Neural cell (in vitro differentiated cells): ENCODE data around the gene DNM1.

Experiments used
- CTCF ChIP-seq: fragments of 450-650 bp; IDR thresholded peaks from 2 replicates; pipeline ENCODE4 v1.5.1; 2014; ENCODE audit warnings: antibody characterized with exemption, mild to moderate bottlenecking, moderate library complexity; ENCODE audit not compliant: poor library complexity, severe bottlenecking
- EP300 ChIP-seq: fragments of 450-650 bp; conservative IDR thresholded peaks from 2 replicates; pipeline ENCODE4 v1.6.1; 2014; ENCODE audit warnings: antibody characterized with exemption, mild to moderate bottlenecking, moderate library complexity; ENCODE audit not compliant: poor library complexity, severe bottlenecking
- EZH2 ChIP-seq: fragments of 200-600, 300-800 bp; shearing (Covaris generic), sonication (generic); IDR thresholded peaks from 2 replicates; pipeline ENCODE4 v1.6.1; 2014; ENCODE audit warnings: antibody characterized with exemption, low read length, borderline replicate concordance, mild to moderate bottlenecking; ENCODE audit not compliant: insufficient read depth, poor library complexity, severe bottlenecking
- MXI1 ChIP-seq: fragments of 450-650 bp; conservative IDR thresholded peaks from 2 replicates; pipeline ENCODE4 v1.6.1; 2014; ENCODE audit warnings: antibody characterized with exemption, mild to moderate bottlenecking; ENCODE audit not compliant: poor library complexity, severe bottlenecking
- POLR2AphosphoS5 ChIP-seq: IDR thresholded peaks from 2 replicates; pipeline ENCODE4 v1.6.1; 2012
- RAD21 ChIP-seq: fragments of 450-650 bp; conservative IDR thresholded peaks from 2 replicates; pipeline ENCODE4 v1.6.1; 2014; ENCODE audit warnings: antibody characterized with exemption, mild to moderate bottlenecking, moderate library complexity
- REST ChIP-seq: IDR thresholded peaks from 2 replicates; pipeline ENCODE4 v1.6.1; 2012; ENCODE audit warnings: borderline replicate concordance
- SMC3 ChIP-seq: fragments of 450-650 bp; conservative IDR thresholded peaks from 2 replicates; pipeline ENCODE4 v1.6.1; 2014; ENCODE audit warnings: antibody characterized with exemption, mild to moderate bottlenecking, moderate library complexity; ENCODE audit not compliant: poor library complexity
- TAF1 ChIP-seq: IDR thresholded peaks from 2 replicates; pipeline ENCODE4 v1.6.1; 2012; ENCODE audit warnings: low read depth

- TF ChIP-seq REST: no peak
- no peak for TF ChIP-seq CTCF
- no peak for TF ChIP-seq POLR2AphosphoS5
- TF ChIP-seq EP300: no peak
- no peak for TF ChIP-seq SMC3
- TF ChIP-seq EZH2: no peak
- no peak for TF ChIP-seq RAD21
- TF ChIP-seq TAF1: no peak
- no peak for TF ChIP-seq MXI1
These were observed 34.4 kb upstream of the DNM1 start for GRCh38 chr9:128168731-128169308.
